K562 (cell line): ENCODE data around the gene NRCAM. TPM values are rescaled to one million over a fixed set of nuclear protein-coding genes. Genes with fewer than 3 reads are reported as not detected.

Source experiments
- CEBPG ChIP-seq, 3 experiments: fragments of 200-800 bp in 1 of 3; sonication (Bioruptor generic) in 1 of 3; sonication (generic) in 1 of 3; formaldehyde crosslinking in 1 of 3; IDR thresholded peaks in 2 of 3; conservative IDR thresholded peaks in 1 of 3; 2 replicates each; pipeline versions ENCODE4 v1.6.1 to v1.8.0; 2016 to 2022; ENCODE audit warnings: missing compliant biosample characterization in 2 of 3, missing genetic modification characterization in 2 of 3, mild to moderate bottlenecking in 1 of 3, missing genetic modification reagents in 1 of 3
- HDGF ChIP-seq: fragments of 450-650 bp; IDR thresholded peaks from 2 replicates; pipeline ENCODE4 v1.6.1; 2016
- SETDB1 ChIP-seq: IDR thresholded peaks from one replicate; pipeline ENCODE4 v1.6.1; 2012; ENCODE audit warnings: low read length, control low read depth, inconsistent platforms
- THAP7 ChIP-seq: fragments of 250-450 bp; sonication (Bioruptor Pico); IDR thresholded peaks from 2 replicates; pipeline ENCODE4 v1.5.0; 2021
- ZNF395 ChIP-seq: fragments of 200-800 bp; sonication (Bioruptor generic); IDR thresholded peaks from 2 replicates; pipeline ENCODE4 v1.6.1; 2017; ENCODE audit warnings: missing genetic modification characterization, missing compliant biosample characterization
- ZNF639 ChIP-seq, 2 experiments: fragments of 200-800 bp in 1 of 2; sonication (Bioruptor generic) in 1 of 2; sonication (generic) in 1 of 2; formaldehyde crosslinking in 1 of 2; IDR thresholded peaks in 1 of 2; conservative IDR thresholded peaks in 1 of 2; 2 replicates each; pipeline versions ENCODE4 v1.5.0 to v1.6.1; 2016 to 2020; ENCODE audit warnings: missing compliant biosample characterization in 1 of 2, missing genetic modification characterization in 1 of 2, missing genetic modification reagents in 1 of 2
- polyA plus RNA-seq, 8 experiments: library from polyadenylated mRNA; depleted of rRNA in 4 of 8; stranded (reverse) in 5 of 8; unstranded in 3 of 8; fragments of >200 nt; fragmentation: Nextera tagmentation in 2 of 8; fragmentation: Illumina TruSeq in 1 of 8; extraction: Ambion mirVana in 2 of 8; extraction: Trizol in 1 of 8; gene quantifications; 2 replicates each; pipeline versions ENCODE4 v1.2.1 to v1.2.3, GENCODE V29; 2011 to 2014; ENCODE audit warnings: inconsistent platforms in 1 of 8, missing spikeins in 1 of 8
- total RNA-seq, 7 experiments: library from RNA; depleted of rRNA in 6 of 7; stranded (reverse); fragments of >200 nt in 6 of 7; fragmentation: Illumina TruSeq in 2 of 7; extraction: Trizol in 2 of 7; gene quantifications; 2 replicates each; pipeline versions ENCODE4 v1.2.1 to v1.2.3, GENCODE V29; 2011 to 2021; ENCODE audit warnings: low replicate concordance in 1 of 7

NRCAM gene
- total and polyA plus RNA-seq, 9 of the 15 experiments (the other 6 are each of a cell fraction or from before 2014, with no cell fraction given): 0.03 to 0.54 (median 0.12) TPM; not detected in 1

DNA sequence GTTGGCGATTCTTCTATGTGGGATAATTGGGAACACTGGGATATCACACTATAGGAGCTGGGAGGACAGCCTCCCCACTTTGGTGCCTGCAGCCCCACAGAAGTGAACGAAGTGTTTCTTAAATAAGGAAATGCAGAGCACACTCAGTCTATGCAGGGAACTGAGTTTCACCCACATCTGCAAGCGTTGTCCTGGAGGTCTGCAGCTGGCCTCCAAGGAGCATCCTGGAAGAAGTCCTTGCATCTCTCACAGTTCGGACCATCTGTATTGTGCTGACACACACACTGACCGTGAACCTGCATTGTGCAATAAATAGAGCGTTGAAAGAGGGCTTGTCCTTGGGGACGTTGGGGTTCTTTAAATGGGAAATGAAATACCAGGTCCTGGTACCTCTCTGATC is 351.9 kb downstream of the NRCAM start (continued):
- TF ChIP-seq CEBPG (CRISPR knock-in tag; IDR thresholded peaks at IDR 0.05): peak; percentile 50; the same call in 1 of the 2 replicates
- TF ChIP-seq CEBPG (tag; conservative IDR thresholded peaks at IDR 0.05 in 1 of 2, IDR thresholded peaks at IDR 0.05 in 1 of 2): peak; percentile 73 to 83
- 0 out of 2 replicates have a peak, but pooled peaks have one; percentile 33 for TF ChIP-seq ZNF395 (CRISPR knock-in tag)
- peak in 1 of 2 experiments; percentile 14; a peak in 1 of 4 replicates for TF ChIP-seq ZNF639 (CRISPR knock-in tag; conservative IDR thresholded peaks at IDR 0.05 in 1 of 2, IDR thresholded peaks at IDR 0.05 in 1 of 2)
- TF ChIP-seq THAP7 (CRISPR knock-in tag): no peak
- no peak for TF ChIP-seq SETDB1
- no peak for TF ChIP-seq HDGF
